HG02798 (cell line): ENCODE measurements around the gene ANKMY1.

Experiments
- ATAC-seq: cut with Tn5 transposase; IDR thresholded peaks from one replicate; pipeline ENCODE4 v1.9.1; 2021; ENCODE audit warnings: mild to moderate bottlenecking; ENCODE audit not compliant: unreplicated experiment, poor library complexity

Gene ANKMY1

GRCh38 chr2:240439698-240440151, 118.1 kb downstream of the ANKMY1 start:
- no peak for ATAC-seq

- ATAC-seq: no peak
Measured at GRCh38 chr2:240438810-240439697, 118.7 kb downstream of the ANKMY1 start.

GRCh38 chr2:240437861-240438809, 119.7 kb downstream of the ANKMY1 start:
- no peak for ATAC-seq

- ATAC-seq: no peak
Measured at GRCh38 chr2:240437551-240437860, 120.3 kb downstream of the ANKMY1 start.

- no peak for ATAC-seq
Measured at GRCh38 chr2:240436683-240437550, 120.9 kb downstream of the ANKMY1 start.

- peak; percentile 6 for ATAC-seq
Measured at GRCh38 chr2:240435948-240436682, 121.7 kb downstream of the ANKMY1 start.

GRCh38 chr2:240435457-240435947, 122.3 kb downstream of the ANKMY1 start, which contains the start of gene GPC1:
Gene GPC1 (plus strand): TSS chr2:240435663. CDS start chr2:240435919, 256 bp downstream.
- peak; percentile 47 for ATAC-seq

GRCh38 chr2:240434728-240435456, 122.9 kb downstream of the ANKMY1 start:
- ATAC-seq: peak; percentile 58

- ATAC-seq: no peak
Measured at GRCh38 chr2:240433973-240434727, 123.6 kb downstream of the ANKMY1 start.

GRCh38 chr2:240432820-240433801, 124.7 kb downstream of the ANKMY1 start:
- ATAC-seq: no peak

- no peak for ATAC-seq
Measured at GRCh38 chr2:240432430-240432819, 125.4 kb downstream of the ANKMY1 start.

- ATAC-seq: no peak
Measured at GRCh38 chr2:240431661-240432424, 125.9 kb downstream of the ANKMY1 start.

- ATAC-seq: no peak
Measured at GRCh38 chr2:240431271-240431660, 126.5 kb downstream of the ANKMY1 start.

GRCh38 chr2:240430595-240430994, 127.2 kb downstream of the ANKMY1 start:
- ATAC-seq: no peak

- ATAC-seq: no peak
Measured at GRCh38 chr2:240429872-240430491, 127.8 kb downstream of the ANKMY1 start.
